GM18505 (cell line): Measurements from ENCODE around the gene MPG.

Experiments
- ATAC-seq: cut with Tn5 transposase; IDR thresholded peaks from one replicate; pipeline ENCODE4 v1.9.1; 2021; ENCODE audit not compliant: unreplicated experiment
- POLR2A ChIP-seq: IDR thresholded peaks from 4 replicates; pipeline ENCODE4 v1.6.1; 2011; ENCODE audit warnings: borderline replicate concordance; ENCODE audit not compliant: insufficient read depth, insufficient read length; ENCODE audit errors: extremely low read depth

The MPG gene

GRCh38 chr16:64914-65255 lies 13.1 kb upstream of the MPG start:
- no peak for TF ChIP-seq POLR2A
- no peak for ATAC-seq

GRCh38 chr16:65745-66144 lies 12.3 kb upstream of the MPG start:
- ATAC-seq, result peak; percentile 54
- TF ChIP-seq POLR2A, result no peak

- TF ChIP-seq POLR2A, result no peak
- no peak for ATAC-seq
These were observed 11.5 kb upstream of the MPG start for GRCh38 chr16:66309-67182.

GRCh38 chr16:67183-67791 lies 10.7 kb upstream of the MPG start:
- no peak for ATAC-seq
- TF ChIP-seq POLR2A, result no peak

GRCh38 chr16:67884-68789 lies 9.9 kb upstream of the MPG start:
- ATAC-seq, result no peak
- no peak for TF ChIP-seq POLR2A

GRCh38 chr16:69181-69580 lies 8.8 kb upstream of the MPG start:
- TF ChIP-seq POLR2A, result no peak
- ATAC-seq, result no peak

GRCh38 chr16:71210-71539 lies 6.8 kb upstream of the MPG start:
- no peak for ATAC-seq
- no peak for TF ChIP-seq POLR2A

GRCh38 chr16:71540-72401 lies 6.3 kb upstream of the MPG start:
- TF ChIP-seq POLR2A, result no peak
- no peak for ATAC-seq

- no peak for ATAC-seq
- no peak for TF ChIP-seq POLR2A
These were observed 5.2 kb upstream of the MPG start, which contains the start of gene RHBDF1 for GRCh38 chr16:72561-73548. RHBDF1 (minus strand) TSS chr16:72631; CDS start chr16:65015, 7,616 bp downstream.

GRCh38 chr16:74051-74746 lies 3.8 kb upstream of the MPG start:
- no peak for TF ChIP-seq POLR2A
- no peak for ATAC-seq

- ATAC-seq, result no peak
- no peak for TF ChIP-seq POLR2A
These were observed 3.2 kb upstream of the MPG start for GRCh38 chr16:74747-75334.
